KMS-11 (cell line): ENCODE measurements around the gene PIGU.

Experiments used
- H2AFZ ChIP-seq: fragments of 200-600 bp; sonication (generic); 2 replicates; pipeline ENCODE4 v1.6.1; 2016; ENCODE audit warnings: antibody characterized with exemption, mixed run types, low read depth
- H3K27ac ChIP-seq: fragments of 200-600 bp; sonication (generic); 2 replicates; pipeline ENCODE4 v1.6.1; 2016; ENCODE audit warnings: mild to moderate bottlenecking, mixed run types
- H3K27me3 ChIP-seq: fragments of 200-600 bp; sonication (generic); 2 replicates; pipeline ENCODE4 v1.6.1; 2017; ENCODE audit warnings: mild to moderate bottlenecking, low read depth, mixed run types, moderate library complexity; ENCODE audit not compliant: insufficient read depth
- H3K36me3 ChIP-seq: fragments of 200-600 bp; sonication (generic); 2 replicates; pipeline ENCODE4 v1.6.1; 2017; ENCODE audit warnings: mild to moderate bottlenecking, mixed run types; ENCODE audit not compliant: insufficient read depth
- H3K4me1 ChIP-seq: fragments of 200-600 bp; sonication (generic); 2 replicates; pipeline ENCODE4 v1.6.1; 2016; ENCODE audit warnings: mild to moderate bottlenecking, low read depth, mixed run types; ENCODE audit not compliant: poor library complexity, severe bottlenecking
- H3K4me2 ChIP-seq: fragments of 200-600 bp; sonication (generic); 2 replicates; pipeline ENCODE4 v1.7.0; 2016; ENCODE audit warnings: mild to moderate bottlenecking, mixed run types
- H3K4me3 ChIP-seq: fragments of 200-600 bp; sonication (generic); IDR thresholded peaks from 2 replicates; pipeline ENCODE4 v1.6.1; 2017; ENCODE audit warnings: low read depth, low read length, mixed read lengths; ENCODE audit not compliant: insufficient read depth
- H3K79me2 ChIP-seq: fragments of 200-600 bp; sonication (generic); 2 replicates; pipeline ENCODE4 v1.6.1; 2016; ENCODE audit warnings: low read depth, mixed run types; ENCODE audit not compliant: insufficient read depth
- H3K9ac ChIP-seq: fragments of 200-600 bp; sonication (generic); 2 replicates; pipeline ENCODE4 v1.6.1; 2016; ENCODE audit warnings: mild to moderate bottlenecking, mixed run types
- H4K20me1 ChIP-seq: fragments of 200-600 bp; sonication (generic); 2 replicates; pipeline ENCODE4 v1.6.1; 2016; ENCODE audit warnings: mild to moderate bottlenecking, mixed run types; ENCODE audit not compliant: insufficient read depth
- CTCF ChIP-seq: fragments of 200-600 bp; sonication (generic); conservative IDR thresholded peaks from 2 replicates; pipeline ENCODE4 v1.6.1; 2017; ENCODE audit warnings: low read depth, mild to moderate bottlenecking, antibody characterized with exemption, low read length, moderate library complexity, mixed read lengths

Gene PIGU

GRCh38 chr20:34654207-34654744 is 22.6 kb downstream of the PIGU start:
- no peaks in the 10 kb centered on the region; the same call in 1 of the 2 replicates for H3K36me3 ChIP-seq
- no peaks in the 10 kb centered on the region for H3K4me1 ChIP-seq
- H3K27ac ChIP-seq = no peak overlapping the region
- no peak for TF ChIP-seq CTCF
- no peaks in the 10 kb centered on the region for H3K27me3 ChIP-seq
- H3K4me2 ChIP-seq = no peak overlapping the region
- no peaks in the 10 kb centered on the region for H4K20me1 ChIP-seq
- H3K79me2 ChIP-seq = no peaks in the 10 kb centered on the region
- H2AFZ ChIP-seq = no peak overlapping the region
- no peak overlapping the region for H3K9ac ChIP-seq
- no peak overlapping the region for H3K4me3 ChIP-seq

DNA sequence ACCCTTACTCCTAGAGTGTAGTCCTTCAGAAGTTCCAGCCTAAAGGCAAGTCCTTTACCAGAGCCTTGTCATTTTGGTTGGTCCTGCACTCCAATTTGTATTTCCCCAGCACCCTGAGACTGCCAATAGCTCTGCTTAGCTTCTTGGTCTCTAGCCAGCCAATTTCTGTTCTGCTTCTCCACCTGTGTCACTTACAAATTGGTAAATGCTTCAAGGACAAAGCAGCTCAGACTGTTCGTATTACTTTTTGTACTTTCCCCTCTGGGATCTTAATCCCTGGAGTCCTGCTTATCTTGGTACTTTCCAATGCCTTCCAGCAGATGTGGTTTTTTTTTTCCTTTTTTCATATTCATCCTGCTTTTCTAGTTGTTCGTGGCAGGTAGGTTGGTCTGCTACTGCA is 25.7 kb downstream of the PIGU start:
- H2AFZ ChIP-seq = no peak overlapping the region
- H3K27me3 ChIP-seq = no peaks in the 10 kb centered on the region
- no peaks in the 10 kb centered on the region for H3K4me1 ChIP-seq
- no peak overlapping the region for H3K4me3 ChIP-seq
- no peaks in the 10 kb centered on the region for H4K20me1 ChIP-seq
- H3K9ac ChIP-seq = no peak overlapping the region
- H3K27ac ChIP-seq = no peak overlapping the region
- no peaks in the 10 kb centered on the region; the same call in 1 of the 2 replicates for H3K36me3 ChIP-seq
- TF ChIP-seq CTCF = no peak
- H3K4me2 ChIP-seq = no peak overlapping the region
- H3K79me2 ChIP-seq = no peaks in the 10 kb centered on the region

GRCh38 chr20:34647737-34648136 is 29.2 kb downstream of the PIGU start:
- Histone ChIP-seq H3K36me3 (no peaks in the 10 kb centered on the region; the same call in 1 of the 2 replicates), H3K4me2 (no peak overlapping the region), H3K4me1 (peaks cover 22% of the 10 kb centered on the region), H3K27me3 (no peaks in the 10 kb centered on the region), H2AFZ (no peak overlapping the region), H3K4me3 (no peak overlapping the region), H4K20me1 (no peaks in the 10 kb centered on the region), H3K27ac (no peak overlapping the region), H3K9ac (no peak overlapping the region), H3K79me2 (no peaks in the 10 kb centered on the region)
- TF ChIP-seq CTCF = no peak

DNA sequence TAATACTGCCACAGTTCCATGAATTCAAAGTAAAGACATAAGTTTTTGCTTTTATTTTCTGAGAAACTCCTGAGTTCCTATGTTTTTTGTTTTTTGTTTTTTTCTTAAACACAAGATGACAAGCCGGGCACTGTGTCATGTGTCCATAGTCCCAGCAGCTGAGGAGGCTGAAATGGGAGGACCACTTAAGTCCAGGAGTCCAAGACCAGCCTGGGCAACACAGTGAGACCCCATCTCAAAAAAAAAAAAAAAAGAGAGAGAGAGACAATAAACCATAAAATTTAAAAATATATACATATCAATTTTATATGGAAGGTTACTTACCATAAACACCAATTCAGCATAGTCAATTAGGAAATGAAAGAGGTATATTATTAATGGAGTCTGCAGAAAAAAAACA is 31.9 kb downstream of the PIGU start:
- no peak overlapping the region for H2AFZ ChIP-seq
- H3K4me1 ChIP-seq = peaks cover 50% of the 10 kb centered on the region
- TF ChIP-seq CTCF = no peak
- no peaks in the 10 kb centered on the region for H3K79me2 ChIP-seq
- no peak overlapping the region for H3K4me3 ChIP-seq
- no peaks in the 10 kb centered on the region for H3K27me3 ChIP-seq
- no peak overlapping the region for H3K9ac ChIP-seq
- no peak overlapping the region for H3K27ac ChIP-seq
- H3K36me3 ChIP-seq = no peaks in the 10 kb centered on the region
- H4K20me1 ChIP-seq = no peaks in the 10 kb centered on the region
- H3K4me2 ChIP-seq = no peak overlapping the region
